B cell (primary cell): ENCODE measurements around the gene MILR1. TPM values are rescaled to one million over a fixed set of nuclear protein-coding genes. Genes with fewer than 3 reads are reported as not detected.

ENCODE experiments used
- ATAC-seq: fragments of 200-7000 bp; cut with Tn5 transposase; one replicate; pipeline ENCODE4 v1.10.0; 2021; ENCODE audit warnings: low read depth, mild to moderate bottlenecking, moderate number of reproducible peaks, moderate library complexity
- CTCF ChIA-PET: fragments of 350-600 bp; sonication (Branson Sonifier 250); formaldehyde crosslinking; loops from one replicate; lab custom pipeline; 2021; ENCODE audit warnings: antibody characterized with exemption, inconsistent platforms; lab: Charles Lee
- POLR2A ChIA-PET: fragments of 350-600 bp; sonication (Branson Sonifier 250); formaldehyde crosslinking; loops from one replicate; lab custom pipeline; 2021; ENCODE audit warnings: antibody characterized with exemption; lab: Charles Lee
- DNase-seq: peaks from one replicate; pipeline ENCODE4 v3.0.0; 2013
- H2AFZ ChIP-seq: 2 replicates; pipeline ENCODE4 v1.6.1; 2012; ENCODE audit warnings: mild to moderate bottlenecking, low read depth, low read length; ENCODE audit not compliant: insufficient read depth, poor library complexity, severe bottlenecking
- H3K27ac ChIP-seq, 2 donors: 1 replicate in 1 of 2; 2 replicates in 1 of 2; pipeline ENCODE4 v1.5.1; 2012 to 2013; ENCODE audit warnings: low read length in 2 of 2, mild to moderate bottlenecking in 2 of 2, moderate library complexity in 1 of 2
- H3K27me3 ChIP-seq, 4 experiments: fragments of 200-600 bp in 1 of 4; sonication (generic) in 1 of 4; replicated peaks in 1 of 4; 1 replicate in 2 of 4; 2 replicates in 2 of 4; pipeline versions ENCODE4 v1.6.1 to v1.7.0; 2013 to 2016; ENCODE audit warnings: low read length in 3 of 4, mild to moderate bottlenecking in 2 of 4, mixed read lengths in 1 of 4, moderate library complexity in 1 of 4; ENCODE audit not compliant: insufficient read depth in 4 of 4, control insufficient read depth in 3 of 4; ENCODE audit errors: control extremely low read depth in 1 of 4
- H3K36me3 ChIP-seq, 2 experiments: replicated peaks in 1 of 2; 1 replicate in 1 of 2; 2 replicates in 1 of 2; pipeline versions ENCODE4 v1.6.1 to v1.7.1; 2013; ENCODE audit warnings: low read length in 1 of 2; ENCODE audit not compliant: insufficient read depth in 2 of 2, control insufficient read depth in 1 of 2; ENCODE audit errors: control extremely low read depth in 1 of 2, extremely low read depth in 1 of 2
- H3K4me1 ChIP-seq, 2 donors: fragments of 200-600 bp in 1 of 2; sonication (generic) in 1 of 2; 1 replicate in 1 of 2; 2 replicates in 1 of 2; pipeline versions ENCODE4 v1.5.1 to v1.6.1; 2013 to 2017; ENCODE audit warnings: low read length in 2 of 2; ENCODE audit not compliant: control insufficient read depth in 2 of 2, insufficient read depth in 2 of 2
- H3K4me2 ChIP-seq: replicated peaks from 2 replicates; pipeline ENCODE3; 2012; ENCODE audit warnings: mild to moderate bottlenecking, low read depth, low read length; ENCODE audit not compliant: poor library complexity, severe bottlenecking
- H3K4me3 ChIP-seq, 5 experiments: fragments of 200-600 bp in 1 of 5; sonication (generic) in 1 of 5; 1 replicate in 3 of 5; 2 replicates in 2 of 5; pipeline versions ENCODE4 v1.5.1 to v1.7.0; 2011 to 2016; ENCODE audit warnings: low read length in 4 of 5, mild to moderate bottlenecking in 4 of 5, low read depth in 2 of 5, control low read depth in 1 of 5, moderate library complexity in 1 of 5; ENCODE audit not compliant: insufficient read depth in 1 of 5; ENCODE audit errors: control extremely low read depth in 1 of 5, extremely low read depth in 1 of 5
- H3K79me2 ChIP-seq: fragments of 200-600 bp; sonication (generic); one replicate; pipeline ENCODE4 v1.6.0; 2016; ENCODE audit warnings: low read length; ENCODE audit not compliant: control insufficient read depth, insufficient read depth
- H3K9ac ChIP-seq: fragments of 200-600 bp; sonication (generic); 2 replicates; pipeline ENCODE4 v1.6.1; 2017; ENCODE audit warnings: mild to moderate bottlenecking, low read length, moderate library complexity
- H3K9me3 ChIP-seq, 3 donors: one replicate each; pipeline versions ENCODE4 v1.6.1 to v1.7.1; 2013; ENCODE audit warnings: low read length in 2 of 3; ENCODE audit not compliant: control insufficient read depth in 2 of 3, insufficient read depth in 1 of 3; ENCODE audit errors: control extremely low read depth in 1 of 3
- H4K20me1 ChIP-seq: 2 replicates; pipeline ENCODE4 v1.6.0; 2012; ENCODE audit warnings: mild to moderate bottlenecking, low read length; ENCODE audit not compliant: insufficient read depth, control insufficient read depth, poor library complexity, severe bottlenecking
- H3K27ac Mint-ChIP-seq: one replicate; pipeline ENCODE4 v1.8.0; 2021; ENCODE audit warnings: mixed read lengths
- H3K27me3 Mint-ChIP-seq: one replicate; pipeline ENCODE4 v1.8.0; 2021; ENCODE audit warnings: mixed read lengths
- H3K4me1 Mint-ChIP-seq: one replicate; pipeline ENCODE4 v1.8.0; 2021; ENCODE audit warnings: mixed read lengths
- H3K4me3 Mint-ChIP-seq: one replicate; pipeline ENCODE4 v1.8.0; 2021; ENCODE audit warnings: mixed read lengths
- H3K9me3 Mint-ChIP-seq: one replicate; pipeline ENCODE4 v1.8.0; 2022; ENCODE audit warnings: mixed read lengths; ENCODE audit not compliant: insufficient read depth
- EZH2 ChIP-seq: IDR thresholded peaks from 2 replicates; pipeline ENCODE4 v1.6.1; 2012; ENCODE audit warnings: borderline replicate concordance, low read depth, mild to moderate bottlenecking, moderate library complexity, low read length; ENCODE audit not compliant: insufficient read depth, poor library complexity, severe bottlenecking
- WGBS: methylation state at CpG from one replicate; pipeline ENCODE4 v1.1.5; 2013; ENCODE audit warnings: missing lambda C conversion rate; ENCODE audit not compliant: insufficient coverage; 5-methylcytosine and 5-hydroxymethylcytosine counted together
- intact Hi-C: fragments of 100-400 bp; cut with micrococcal nuclease; formaldehyde crosslinking; loops from one replicate; pipeline ENCODE4 v1.10.0; 2022
- polyA plus RNA-seq: library from polyadenylated mRNA; depleted of rRNA; stranded (reverse); fragments of >200 nt; gene quantifications from 2 replicates; pipeline ENCODE4 v1.2.3, GENCODE V29; 2012
- total RNA-seq, 2 donors: library from RNA; stranded (reverse); fragments of 120-200 nt in 1 of 2; gene quantifications; 1 replicate in 1 of 2; 2 replicates in 1 of 2; pipeline versions ENCODE4 v1.2.3 to v1.2.4, GENCODE V29; 2013 to 2022
- TF ChIP-seq, protein P1 (sequence below): fragments of 200-600 bp; IDR thresholded peaks from one replicate; pipeline ENCODE4 v1.8.0; 2022; ENCODE audit warnings: antibody characterized with exemption, mild to moderate bottlenecking

The MILR1 gene
- total and polyA plus RNA-seq, 2 donors (not counting 1 experiment from before 2014, with no cell fraction given): 9.4 to 38.0 TPM

DNA sequence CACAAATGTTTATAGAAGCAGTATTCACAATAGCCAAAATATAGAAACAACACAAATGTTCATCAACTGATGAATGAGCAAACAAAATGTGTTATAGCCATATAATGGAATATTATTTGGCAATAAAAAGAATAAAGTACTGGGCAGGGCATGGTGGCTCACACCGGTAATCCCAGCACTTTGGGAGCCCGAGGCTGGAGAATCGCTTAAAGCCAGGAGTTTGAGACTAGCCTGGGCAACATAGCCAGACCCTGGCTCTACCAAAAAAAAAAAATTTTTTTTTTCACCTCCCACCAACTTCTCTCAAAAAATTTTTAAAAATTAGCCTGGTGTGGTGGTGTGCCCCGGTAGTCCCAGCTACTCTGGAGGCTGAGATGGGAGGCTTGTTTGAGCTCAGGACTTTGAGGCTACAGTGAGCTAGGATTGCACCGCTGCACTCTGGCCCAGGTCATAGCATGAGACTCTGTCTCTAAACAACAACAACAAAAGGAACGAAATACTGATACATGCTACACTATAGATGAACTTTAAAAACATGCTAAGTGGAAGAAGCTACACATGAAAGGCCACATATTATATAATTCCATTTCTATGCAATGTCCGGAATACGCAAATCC, 47.6 kb upstream of the MILR1 start:
- Histone ChIP-seq H3K36me3 (peaks cover 0 to 5% of the 10 kb centered on the region in 2 experiments), H4K20me1 (peaks cover 14% of the 10 kb centered on the region), H3K4me3 (peak overlapping the region in 1 of 5 experiments; percentile 40), H2AFZ (no peak overlapping the region), H3K79me2 (peaks cover 88% of the 10 kb centered on the region), H3K27me3 (no peaks in the 10 kb centered on the region), H3K27ac (peak overlapping the region; percentile 34 to 72), H3K4me1 (peaks cover 80 to 88% of the 10 kb centered on the region in 2 donors), H3K9ac (peak overlapping the region; percentile 2), H3K4me2 (peak overlapping the region; percentile 68), H3K9me3 (peaks cover 0 to 13% (median 2%) of the 10 kb centered on the region in 3 donors)
- H3K27ac Mint-ChIP-seq: peak overlapping the region; percentile 90
- POLR2A ChIA-PET: interaction anchor here (0.7 to 1.2 kb wide), 2 partner anchors 11 to 574 kb away, joined by 3 to 10 read pairs; partner anchors contain the start of gene PSMC5
- CTCF ChIA-PET: interaction anchor here (1.1 to 12.0 kb wide), 5 partner anchors 11 to 105 kb away, joined by 3 to 94 read pairs (median 6); partner anchors contain the start of gene CEP95
- 94% methylated on average over 3 of the region's 8 CpGs for WGBS
- peak overlapping the region; percentile 60 for H3K4me3 Mint-ChIP-seq
- TF ChIP-seq, protein P1, sequence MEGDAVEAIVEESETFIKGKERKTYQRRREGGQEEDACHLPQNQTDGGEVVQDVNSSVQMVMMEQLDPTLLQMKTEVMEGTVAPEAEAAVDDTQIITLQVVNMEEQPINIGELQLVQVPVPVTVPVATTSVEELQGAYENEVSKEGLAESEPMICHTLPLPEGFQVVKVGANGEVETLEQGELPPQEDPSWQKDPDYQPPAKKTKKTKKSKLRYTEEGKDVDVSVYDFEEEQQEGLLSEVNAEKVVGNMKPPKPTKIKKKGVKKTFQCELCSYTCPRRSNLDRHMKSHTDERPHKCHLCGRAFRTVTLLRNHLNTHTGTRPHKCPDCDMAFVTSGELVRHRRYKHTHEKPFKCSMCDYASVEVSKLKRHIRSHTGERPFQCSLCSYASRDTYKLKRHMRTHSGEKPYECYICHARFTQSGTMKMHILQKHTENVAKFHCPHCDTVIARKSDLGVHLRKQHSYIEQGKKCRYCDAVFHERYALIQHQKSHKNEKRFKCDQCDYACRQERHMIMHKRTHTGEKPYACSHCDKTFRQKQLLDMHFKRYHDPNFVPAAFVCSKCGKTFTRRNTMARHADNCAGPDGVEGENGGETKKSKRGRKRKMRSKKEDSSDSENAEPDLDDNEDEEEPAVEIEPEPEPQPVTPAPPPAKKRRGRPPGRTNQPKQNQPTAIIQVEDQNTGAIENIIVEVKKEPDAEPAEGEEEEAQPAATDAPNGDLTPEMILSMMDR: no peak
- no peak for TF ChIP-seq EZH2
- intact Hi-C loops: no loop called here
- H3K4me1 Mint-ChIP-seq: peaks cover 73% of the 10 kb centered on the region
- ATAC-seq (no peak), DNase-seq (no peak)
- no peaks in the 10 kb centered on the region for H3K9me3 Mint-ChIP-seq
- no peaks in the 10 kb centered on the region for H3K27me3 Mint-ChIP-seq

- peak overlapping the region; percentile 80 for H3K27ac Mint-ChIP-seq
- peaks cover 74% of the 10 kb centered on the region for H3K4me1 Mint-ChIP-seq
- H3K27me3 Mint-ChIP-seq: no peaks in the 10 kb centered on the region
- H3K9me3 ChIP-seq: peaks cover 0 to 13% (median 2%) of the 10 kb centered on the region in 3 donors
- DNase-seq (no peak), ATAC-seq (no peak)
- intact Hi-C loops: no loop called here
- peak overlapping the region; percentile 68 for H3K4me2 ChIP-seq
- H3K4me1 ChIP-seq: peaks cover 84 to 90% of the 10 kb centered on the region in 2 donors
- H3K4me3 ChIP-seq: no peak overlapping the region
- peaks cover 94% of the 10 kb centered on the region for H3K79me2 ChIP-seq
- peaks cover 0 to 8% of the 10 kb centered on the region in 2 experiments for H3K36me3 ChIP-seq
- no peaks in the 10 kb centered on the region for H3K9me3 Mint-ChIP-seq
- H3K27ac ChIP-seq: peak overlapping the region; percentile 34 to 72
- POLR2A ChIA-PET: interaction anchor here (0.7 to 1.8 kb wide), 2 partner anchors 10 to 575 kb away, joined by 3 to 5 read pairs; partner anchors contain the start of gene PSMC5
- TF ChIP-seq, protein P1: no peak
- TF ChIP-seq EZH2: no peak
- peak overlapping the region; percentile 60 for H3K4me3 Mint-ChIP-seq
- CTCF ChIA-PET: interaction anchor here (1.1 to 12.0 kb wide), 3 partner anchors 10 to 105 kb away, joined by 3 to 94 read pairs (median 6); partner anchors contain the start of gene CEP95
- WGBS: 50% methylated on average over 1 of the region's 2 CpGs
- no peaks in the 10 kb centered on the region for H3K27me3 ChIP-seq
- H4K20me1 ChIP-seq: peaks cover 19% of the 10 kb centered on the region
- H2AFZ ChIP-seq: no peak overlapping the region
- H3K9ac ChIP-seq: peak overlapping the region; percentile 2
Observed at GRCh38 chr17:64401941-64402340, 47.0 kb upstream of the MILR1 start.
